ENCODE measurements around the gene COX6A2. TPM values are rescaled to one million over a fixed set of nuclear protein-coding genes. Genes with fewer than 3 reads are reported as not detected.

COX6A2 gene
- total and polyA plus RNA-seq, 4 donors = 0.84 to 36.7 (median 8.0) TPM; not detected in 1

DNA sequence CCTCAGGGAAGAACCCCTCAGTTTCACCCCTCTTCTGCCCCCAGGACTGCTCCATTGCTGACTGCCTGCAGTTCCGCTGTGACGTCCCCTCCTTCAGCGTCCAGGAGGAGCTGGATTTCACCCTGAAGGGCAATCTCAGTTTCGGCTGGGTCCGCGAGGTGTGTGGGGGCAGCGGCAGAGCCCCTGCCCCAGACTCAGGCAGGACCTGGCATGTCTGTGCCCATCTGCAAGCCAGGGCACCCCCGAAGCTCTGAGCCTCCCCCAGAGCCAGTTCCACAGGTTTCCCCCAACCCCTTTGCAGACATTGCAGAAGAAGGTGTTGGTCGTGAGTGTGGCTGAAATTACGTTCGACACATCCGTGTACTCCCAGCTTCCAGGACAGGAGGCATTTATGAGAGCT lies 4.4 kb downstream of the COX6A2 start (continued):
- TF ChIP-seq, protein P1, sequence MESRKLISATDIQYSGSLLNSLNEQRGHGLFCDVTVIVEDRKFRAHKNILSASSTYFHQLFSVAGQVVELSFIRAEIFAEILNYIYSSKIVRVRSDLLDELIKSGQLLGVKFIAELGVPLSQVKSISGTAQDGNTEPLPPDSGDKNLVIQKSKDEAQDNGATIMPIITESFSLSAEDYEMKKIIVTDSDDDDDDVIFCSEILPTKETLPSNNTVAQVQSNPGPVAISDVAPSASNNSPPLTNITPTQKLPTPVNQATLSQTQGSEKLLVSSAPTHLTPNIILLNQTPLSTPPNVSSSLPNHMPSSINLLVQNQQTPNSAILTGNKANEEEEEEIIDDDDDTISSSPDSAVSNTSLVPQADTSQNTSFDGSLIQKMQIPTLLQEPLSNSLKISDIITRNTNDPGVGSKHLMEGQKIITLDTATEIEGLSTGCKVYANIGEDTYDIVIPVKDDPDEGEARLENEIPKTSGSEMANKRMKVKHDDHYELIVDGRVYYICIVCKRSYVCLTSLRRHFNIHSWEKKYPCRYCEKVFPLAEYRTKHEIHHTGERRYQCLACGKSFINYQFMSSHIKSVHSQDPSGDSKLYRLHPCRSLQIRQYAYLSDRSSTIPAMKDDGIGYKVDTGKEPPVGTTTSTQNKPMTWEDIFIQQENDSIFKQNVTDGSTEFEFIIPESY (IDR thresholded peaks at IDR 0.05) = no peak
- TF ChIP-seq HNF4A (conservative IDR thresholded peaks at IDR 0.05) = no peak

DNA sequence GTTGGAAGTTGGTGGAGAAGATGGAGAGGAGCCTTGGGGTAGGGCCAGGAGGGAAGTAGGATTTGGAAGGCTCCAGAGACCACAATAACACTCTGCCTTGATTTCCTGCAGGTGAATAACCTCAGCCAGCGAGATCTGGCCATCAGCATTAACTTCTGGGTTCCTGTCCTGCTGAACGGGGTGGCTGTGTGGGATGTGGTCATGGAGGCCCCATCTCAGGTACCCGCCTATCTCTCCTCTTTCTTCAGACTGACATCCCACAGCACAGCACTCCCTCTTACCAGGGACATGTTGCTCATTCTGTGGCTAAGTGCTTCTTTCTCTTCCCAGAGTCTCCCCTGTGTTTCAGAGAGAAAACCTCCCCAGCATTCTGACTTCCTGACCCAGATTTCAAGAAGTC lies 4.9 kb downstream of the COX6A2 start:
- DNase-seq (ENCODE audit: low spot score) = no peak
- Histone ChIP-seq H3K4me3 (ENCODE audit: low read depth in 1 of 3, low read length in 3 of 3) (no peak overlapping the region), H3K9ac (ENCODE audit: low read depth in 1 of 2, low read length in 2 of 2) (no peak overlapping the region), H3K27ac (ENCODE audit: low read depth in 1 of 2, low read length in 2 of 2) (no peak overlapping the region), H3K36me3 (ENCODE audit: control insufficient read depth in 4 of 4, insufficient read depth in 3 of 4, low read depth in 1 of 4, low read length in 3 of 4) (no peaks in the 10 kb centered on the region), H3K9me3 (ENCODE audit: control insufficient read depth in 4 of 4, low read length in 3 of 4) (no peaks in the 10 kb centered on the region), H3K27me3 (ENCODE audit: control insufficient read depth in 4 of 4, insufficient read depth in 4 of 4, low read length in 3 of 4) (no peaks in the 10 kb centered on the region), H3K4me1 (ENCODE audit: control insufficient read depth in 4 of 4, insufficient read depth in 4 of 4, low read length in 3 of 4) (peaks cover 0 to 5% (median 2%) of the 10 kb centered on the region in 4 donors)
- 62% methylated on average over 3 of the region's 3 CpGs for WGBS
- no peak for TF ChIP-seq NR2F2 (IDR thresholded peaks at IDR 0.05)
- no peak for TF ChIP-seq YY1 (IDR thresholded peaks at IDR 0.05)
- TF ChIP-seq FOXA2 (IDR thresholded peaks at IDR 0.05) = no peak
- TF ChIP-seq RXRA (IDR thresholded peaks at IDR 0.05) = no peak
- TF ChIP-seq SP1 (IDR thresholded peaks at IDR 0.05) = no peak
- no peak for TF ChIP-seq FOXA1 (IDR thresholded peaks at IDR 0.05)
- TF ChIP-seq, protein P2, sequence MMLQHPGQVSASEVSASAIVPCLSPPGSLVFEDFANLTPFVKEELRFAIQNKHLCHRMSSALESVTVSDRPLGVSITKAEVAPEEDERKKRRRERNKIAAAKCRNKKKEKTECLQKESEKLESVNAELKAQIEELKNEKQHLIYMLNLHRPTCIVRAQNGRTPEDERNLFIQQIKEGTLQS (IDR thresholded peaks at IDR 0.05) = no peak
- no peak for TF ChIP-seq HNF4A (conservative IDR thresholded peaks at IDR 0.05)

DNA sequence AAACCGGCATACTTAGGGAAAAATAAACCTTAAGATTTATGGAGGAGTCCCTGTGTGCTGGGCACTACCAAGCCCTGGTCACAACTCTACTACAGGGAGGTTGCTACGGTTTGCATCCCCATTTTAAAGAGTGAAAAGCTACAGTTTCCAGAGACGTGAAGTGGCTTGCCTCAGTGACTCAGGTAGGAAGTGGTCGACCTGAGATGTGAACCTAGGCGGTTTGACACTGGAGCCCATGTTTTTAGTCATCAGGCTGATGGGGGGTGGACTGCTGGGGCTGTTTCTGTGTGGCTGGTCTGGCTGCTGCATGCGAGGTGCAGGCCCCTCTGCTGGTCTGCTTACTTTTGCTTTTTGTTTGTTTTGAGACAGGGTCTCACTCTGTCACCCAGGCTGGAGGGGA lies 6.6 kb downstream of the COX6A2 start:
- Histone ChIP-seq H3K27ac (ENCODE audit: low read depth in 1 of 2, low read length in 2 of 2) (no peak overlapping the region), H3K36me3 (ENCODE audit: control insufficient read depth in 4 of 4, insufficient read depth in 3 of 4, low read depth in 1 of 4, low read length in 3 of 4) (no peaks in the 10 kb centered on the region), H3K4me1 (ENCODE audit: control insufficient read depth in 4 of 4, insufficient read depth in 4 of 4, low read length in 3 of 4) (no peaks in the 10 kb centered on the region), H3K4me3 (ENCODE audit: low read depth in 1 of 3, low read length in 3 of 3) (no peak overlapping the region), H3K9ac (ENCODE audit: low read depth in 1 of 2, low read length in 2 of 2) (no peak overlapping the region), H3K9me3 (ENCODE audit: control insufficient read depth in 4 of 4, low read length in 3 of 4) (peaks cover 0 to 1% (median 0%) of the 10 kb centered on the region in 4 donors), H3K27me3 (ENCODE audit: control insufficient read depth in 4 of 4, insufficient read depth in 4 of 4, low read length in 3 of 4) (no peaks in the 10 kb centered on the region)
- TF ChIP-seq, protein P3, sequence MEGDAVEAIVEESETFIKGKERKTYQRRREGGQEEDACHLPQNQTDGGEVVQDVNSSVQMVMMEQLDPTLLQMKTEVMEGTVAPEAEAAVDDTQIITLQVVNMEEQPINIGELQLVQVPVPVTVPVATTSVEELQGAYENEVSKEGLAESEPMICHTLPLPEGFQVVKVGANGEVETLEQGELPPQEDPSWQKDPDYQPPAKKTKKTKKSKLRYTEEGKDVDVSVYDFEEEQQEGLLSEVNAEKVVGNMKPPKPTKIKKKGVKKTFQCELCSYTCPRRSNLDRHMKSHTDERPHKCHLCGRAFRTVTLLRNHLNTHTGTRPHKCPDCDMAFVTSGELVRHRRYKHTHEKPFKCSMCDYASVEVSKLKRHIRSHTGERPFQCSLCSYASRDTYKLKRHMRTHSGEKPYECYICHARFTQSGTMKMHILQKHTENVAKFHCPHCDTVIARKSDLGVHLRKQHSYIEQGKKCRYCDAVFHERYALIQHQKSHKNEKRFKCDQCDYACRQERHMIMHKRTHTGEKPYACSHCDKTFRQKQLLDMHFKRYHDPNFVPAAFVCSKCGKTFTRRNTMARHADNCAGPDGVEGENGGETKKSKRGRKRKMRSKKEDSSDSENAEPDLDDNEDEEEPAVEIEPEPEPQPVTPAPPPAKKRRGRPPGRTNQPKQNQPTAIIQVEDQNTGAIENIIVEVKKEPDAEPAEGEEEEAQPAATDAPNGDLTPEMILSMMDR (IDR thresholded peaks at IDR 0.05; ENCODE audit: low read depth, low read length, missing input control) = no peak
- TF ChIP-seq, protein P4, sequence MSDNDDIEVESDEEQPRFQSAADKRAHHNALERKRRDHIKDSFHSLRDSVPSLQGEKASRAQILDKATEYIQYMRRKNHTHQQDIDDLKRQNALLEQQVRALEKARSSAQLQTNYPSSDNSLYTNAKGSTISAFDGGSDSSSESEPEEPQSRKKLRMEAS (IDR thresholded peaks at IDR 0.05) = no peak
- TF ChIP-seq GABPA (IDR thresholded peaks at IDR 0.05 in 1 of 2, conservative IDR thresholded peaks at IDR 0.05 in 1 of 2) (no peak), HNF4G (IDR thresholded peaks at IDR 0.05) (no peak), FOXA2 (IDR thresholded peaks at IDR 0.05) (no peak), RXRA (IDR thresholded peaks at IDR 0.05) (no peak), SP1 (IDR thresholded peaks at IDR 0.05) (no peak), EGR1 (IDR thresholded peaks at IDR 0.05; ENCODE audit: low read depth in 2 of 2) (no peak)
- TF ChIP-seq, protein P5, sequence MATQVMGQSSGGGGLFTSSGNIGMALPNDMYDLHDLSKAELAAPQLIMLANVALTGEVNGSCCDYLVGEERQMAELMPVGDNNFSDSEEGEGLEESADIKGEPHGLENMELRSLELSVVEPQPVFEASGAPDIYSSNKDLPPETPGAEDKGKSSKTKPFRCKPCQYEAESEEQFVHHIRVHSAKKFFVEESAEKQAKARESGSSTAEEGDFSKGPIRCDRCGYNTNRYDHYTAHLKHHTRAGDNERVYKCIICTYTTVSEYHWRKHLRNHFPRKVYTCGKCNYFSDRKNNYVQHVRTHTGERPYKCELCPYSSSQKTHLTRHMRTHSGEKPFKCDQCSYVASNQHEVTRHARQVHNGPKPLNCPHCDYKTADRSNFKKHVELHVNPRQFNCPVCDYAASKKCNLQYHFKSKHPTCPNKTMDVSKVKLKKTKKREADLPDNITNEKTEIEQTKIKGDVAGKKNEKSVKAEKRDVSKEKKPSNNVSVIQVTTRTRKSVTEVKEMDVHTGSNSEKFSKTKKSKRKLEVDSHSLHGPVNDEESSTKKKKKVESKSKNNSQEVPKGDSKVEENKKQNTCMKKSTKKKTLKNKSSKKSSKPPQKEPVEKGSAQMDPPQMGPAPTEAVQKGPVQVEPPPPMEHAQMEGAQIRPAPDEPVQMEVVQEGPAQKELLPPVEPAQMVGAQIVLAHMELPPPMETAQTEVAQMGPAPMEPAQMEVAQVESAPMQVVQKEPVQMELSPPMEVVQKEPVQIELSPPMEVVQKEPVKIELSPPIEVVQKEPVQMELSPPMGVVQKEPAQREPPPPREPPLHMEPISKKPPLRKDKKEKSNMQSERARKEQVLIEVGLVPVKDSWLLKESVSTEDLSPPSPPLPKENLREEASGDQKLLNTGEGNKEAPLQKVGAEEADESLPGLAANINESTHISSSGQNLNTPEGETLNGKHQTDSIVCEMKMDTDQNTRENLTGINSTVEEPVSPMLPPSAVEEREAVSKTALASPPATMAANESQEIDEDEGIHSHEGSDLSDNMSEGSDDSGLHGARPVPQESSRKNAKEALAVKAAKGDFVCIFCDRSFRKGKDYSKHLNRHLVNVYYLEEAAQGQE (IDR thresholded peaks at IDR 0.05) = no peak
- WGBS = 72% methylated on average over 6 of the region's 6 CpGs
- DNase-seq (ENCODE audit: low spot score) = no peak

Data from liver (tissue), 9 donors.